Measurements from ENCODE around the gene TMEM39B.

The TMEM39B gene

GRCh38 chr1:32099426-32099825, 26.7 kb downstream of the TMEM39B start:
- Histone ChIP-seq H3K9me3 (ENCODE audit: control insufficient read depth, low read length) (no peaks in the 10 kb centered on the region), H3K27me3 (replicated peaks; ENCODE audit: control insufficient read depth, insufficient read depth, low read length) (no peaks in the 10 kb centered on the region), H3K36me3 (ENCODE audit: control insufficient read depth, insufficient read depth, low read length, severe bottlenecking) (peaks cover 27% of the 10 kb centered on the region), H3K4me3 (ENCODE audit: low read length) (no peak overlapping the region), H3K9ac (ENCODE audit: low read length) (no peak overlapping the region), H3K4me1 (ENCODE audit: control insufficient read depth, insufficient read depth, low read length) (peaks cover 11% of the 10 kb centered on the region)
- DNase-seq (ENCODE audit: low read depth) = no peak

DNA sequence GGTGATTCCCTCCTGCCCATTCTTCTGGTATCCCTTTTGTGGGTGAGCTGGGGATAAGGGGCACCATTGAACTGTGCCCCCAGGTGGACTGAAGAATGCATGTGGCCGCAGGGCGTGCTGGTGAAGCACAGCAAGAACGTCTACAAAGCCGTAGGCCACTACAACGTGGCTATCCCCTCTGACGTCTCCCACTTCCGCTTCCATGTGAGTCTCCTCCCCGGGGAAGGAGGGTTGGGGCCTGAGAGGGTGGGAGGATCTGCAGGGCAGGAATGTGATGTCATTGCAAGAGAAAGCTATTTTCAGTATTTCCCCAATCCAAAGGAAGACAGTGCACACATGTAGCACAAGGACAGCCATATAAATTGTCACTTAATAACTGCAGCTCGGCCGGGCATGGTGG, 27.6 kb downstream of the TMEM39B start:
- no peak overlapping the region for H3K4me3 ChIP-seq (ENCODE audit: low read length)
- H3K36me3 ChIP-seq (ENCODE audit: control insufficient read depth, insufficient read depth, low read length, severe bottlenecking) = peaks cover 18% of the 10 kb centered on the region
- no peaks in the 10 kb centered on the region for H3K27me3 ChIP-seq (replicated peaks; ENCODE audit: control insufficient read depth, insufficient read depth, low read length)
- H3K9ac ChIP-seq (ENCODE audit: low read length) = no peak overlapping the region
- peaks cover 11% of the 10 kb centered on the region for H3K4me1 ChIP-seq (ENCODE audit: control insufficient read depth, insufficient read depth, low read length)
- H3K9me3 ChIP-seq (ENCODE audit: control insufficient read depth, low read length) = no peaks in the 10 kb centered on the region
- DNase-seq (ENCODE audit: low read depth) = no peak

DNA sequence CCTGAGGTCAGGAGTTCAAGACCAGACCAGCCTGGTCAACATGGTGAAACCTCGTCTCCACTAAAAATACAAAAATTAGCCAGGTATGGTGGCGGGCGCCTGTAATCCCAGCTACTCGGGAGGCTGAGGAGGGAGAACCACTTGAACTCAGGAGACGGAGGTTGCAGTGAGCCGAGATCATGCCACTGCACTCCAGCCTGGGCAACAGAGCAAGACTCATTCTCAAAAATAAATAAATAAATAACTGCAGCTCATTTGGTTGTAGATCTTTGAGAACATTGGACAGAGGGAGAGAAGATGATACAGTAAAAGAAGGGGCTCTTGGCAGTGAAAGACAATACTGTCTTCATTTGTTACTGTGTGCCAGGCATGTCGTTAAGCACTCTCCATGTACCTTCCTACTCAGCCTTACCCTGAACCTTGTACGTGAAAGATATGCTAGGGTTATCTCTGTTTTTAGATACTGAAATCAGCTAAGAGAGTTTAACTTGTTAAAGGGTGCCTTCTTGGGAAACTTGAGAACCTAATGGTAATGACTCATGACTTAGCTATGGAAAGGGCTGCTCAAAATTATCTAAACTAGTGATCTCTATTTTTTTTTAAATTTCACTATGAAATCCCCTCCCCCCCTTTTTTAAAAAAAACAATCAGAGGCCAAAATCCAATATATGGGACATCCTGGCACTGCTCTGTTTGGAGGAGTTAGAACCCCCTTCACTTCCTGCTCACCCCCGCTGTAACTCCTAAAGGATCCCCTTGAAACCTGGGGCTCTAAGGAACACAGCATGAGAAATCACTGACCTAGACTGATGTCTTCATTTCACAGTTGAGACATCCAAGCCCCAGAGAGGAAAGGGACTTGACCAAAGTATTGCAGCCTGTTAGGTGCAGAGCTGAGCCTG, 28.3 kb downstream of the TMEM39B start:
- Histone ChIP-seq H3K9me3 (ENCODE audit: control insufficient read depth, low read length) (no peaks in the 10 kb centered on the region), H3K9ac (ENCODE audit: low read length) (no peak overlapping the region), H3K27me3 (replicated peaks; ENCODE audit: control insufficient read depth, insufficient read depth, low read length) (no peaks in the 10 kb centered on the region), H3K4me1 (ENCODE audit: control insufficient read depth, insufficient read depth, low read length) (peaks cover 11% of the 10 kb centered on the region), H3K4me3 (ENCODE audit: low read length) (peak overlapping the region; percentile 28), H3K36me3 (ENCODE audit: control insufficient read depth, insufficient read depth, low read length, severe bottlenecking) (peaks cover 11% of the 10 kb centered on the region)
- peak; percentile 77 for DNase-seq (ENCODE audit: low read depth)

- Histone ChIP-seq H3K27me3 (replicated peaks; ENCODE audit: control insufficient read depth, insufficient read depth, low read length) (no peaks in the 10 kb centered on the region), H3K9me3 (ENCODE audit: control insufficient read depth, low read length) (no peaks in the 10 kb centered on the region), H3K9ac (ENCODE audit: low read length) (no peak overlapping the region), H3K36me3 (ENCODE audit: control insufficient read depth, insufficient read depth, low read length, severe bottlenecking) (no peaks in the 10 kb centered on the region), H3K4me1 (ENCODE audit: control insufficient read depth, insufficient read depth, low read length) (peaks cover 11% of the 10 kb centered on the region), H3K4me3 (ENCODE audit: low read length) (no peak overlapping the region)
- no peak for DNase-seq (ENCODE audit: low read depth)
Measured at GRCh38 chr1:32104127-32104526, 31.4 kb downstream of the TMEM39B start.

DNA sequence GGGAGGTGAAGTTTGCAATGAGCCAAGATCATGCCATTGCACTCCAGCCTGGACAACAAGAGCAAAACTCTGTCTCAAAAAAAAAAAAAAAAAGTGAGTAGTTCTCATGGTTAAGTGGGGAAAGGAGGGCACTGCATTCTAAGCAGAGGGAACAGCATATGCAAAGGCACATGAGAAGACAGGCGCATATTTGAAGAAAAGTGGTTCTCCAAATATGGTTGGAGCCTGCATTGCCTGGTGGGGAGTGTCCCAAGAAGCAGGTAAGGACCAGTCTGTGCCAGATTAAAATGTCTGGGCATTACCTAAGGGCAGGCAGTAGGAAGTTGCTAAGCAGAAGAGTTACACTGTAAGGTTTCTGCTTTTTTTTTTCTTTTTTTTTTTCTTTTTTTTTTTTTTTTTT, 32.6 kb downstream of the TMEM39B start:
- H3K9ac ChIP-seq (ENCODE audit: low read length) = no peak overlapping the region
- H3K27me3 ChIP-seq (replicated peaks; ENCODE audit: control insufficient read depth, insufficient read depth, low read length) = no peaks in the 10 kb centered on the region
- H3K4me3 ChIP-seq (ENCODE audit: low read length) = no peak overlapping the region
- H3K4me1 ChIP-seq (ENCODE audit: control insufficient read depth, insufficient read depth, low read length) = peaks cover 20% of the 10 kb centered on the region
- H3K36me3 ChIP-seq (ENCODE audit: control insufficient read depth, insufficient read depth, low read length, severe bottlenecking) = no peaks in the 10 kb centered on the region
- H3K9me3 ChIP-seq (ENCODE audit: control insufficient read depth, low read length) = no peaks in the 10 kb centered on the region
- DNase-seq (ENCODE audit: low read depth) = no peak

DNA sequence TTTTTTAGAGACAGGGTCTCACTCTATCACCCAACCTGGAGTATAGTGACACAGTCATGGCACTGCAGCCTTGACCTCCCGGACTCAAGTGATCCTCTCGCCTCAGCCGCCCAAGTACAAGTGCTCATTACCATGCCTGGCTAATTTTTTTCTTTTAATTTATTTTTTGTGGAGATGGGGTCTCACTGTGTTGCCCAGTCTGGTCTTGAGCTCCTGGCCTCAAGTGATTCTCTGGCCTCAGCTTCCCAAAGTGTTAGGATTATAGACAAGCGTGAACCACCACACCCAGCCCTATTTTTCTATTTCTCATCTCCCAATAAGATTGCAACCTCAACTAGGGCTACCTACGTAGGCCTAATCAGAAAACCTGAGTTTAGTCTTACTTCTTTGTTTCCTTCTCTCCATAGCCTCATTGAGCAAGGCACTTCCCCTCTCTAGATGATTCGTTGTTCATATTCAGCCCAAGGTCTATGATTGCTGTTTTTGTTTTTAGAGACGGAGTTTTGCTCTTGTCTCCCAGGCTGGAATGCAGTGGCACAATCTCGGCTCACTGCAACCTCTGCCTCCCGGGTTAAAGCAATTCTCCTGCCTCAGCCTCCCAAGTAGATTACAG, 34.0 kb downstream of the TMEM39B start:
- H3K9me3 ChIP-seq (ENCODE audit: control insufficient read depth, low read length) = no peaks in the 10 kb centered on the region
- H3K36me3 ChIP-seq (ENCODE audit: control insufficient read depth, insufficient read depth, low read length, severe bottlenecking) = no peaks in the 10 kb centered on the region
- H3K4me3 ChIP-seq (ENCODE audit: low read length) = peak overlapping the region; percentile 88
- H3K9ac ChIP-seq (ENCODE audit: low read length) = no peak overlapping the region
- H3K27me3 ChIP-seq (replicated peaks; ENCODE audit: control insufficient read depth, insufficient read depth, low read length) = no peaks in the 10 kb centered on the region
- peaks cover 23% of the 10 kb centered on the region for H3K4me1 ChIP-seq (ENCODE audit: control insufficient read depth, insufficient read depth, low read length)
- DNase-seq (ENCODE audit: low read depth) = no peak

DNA sequence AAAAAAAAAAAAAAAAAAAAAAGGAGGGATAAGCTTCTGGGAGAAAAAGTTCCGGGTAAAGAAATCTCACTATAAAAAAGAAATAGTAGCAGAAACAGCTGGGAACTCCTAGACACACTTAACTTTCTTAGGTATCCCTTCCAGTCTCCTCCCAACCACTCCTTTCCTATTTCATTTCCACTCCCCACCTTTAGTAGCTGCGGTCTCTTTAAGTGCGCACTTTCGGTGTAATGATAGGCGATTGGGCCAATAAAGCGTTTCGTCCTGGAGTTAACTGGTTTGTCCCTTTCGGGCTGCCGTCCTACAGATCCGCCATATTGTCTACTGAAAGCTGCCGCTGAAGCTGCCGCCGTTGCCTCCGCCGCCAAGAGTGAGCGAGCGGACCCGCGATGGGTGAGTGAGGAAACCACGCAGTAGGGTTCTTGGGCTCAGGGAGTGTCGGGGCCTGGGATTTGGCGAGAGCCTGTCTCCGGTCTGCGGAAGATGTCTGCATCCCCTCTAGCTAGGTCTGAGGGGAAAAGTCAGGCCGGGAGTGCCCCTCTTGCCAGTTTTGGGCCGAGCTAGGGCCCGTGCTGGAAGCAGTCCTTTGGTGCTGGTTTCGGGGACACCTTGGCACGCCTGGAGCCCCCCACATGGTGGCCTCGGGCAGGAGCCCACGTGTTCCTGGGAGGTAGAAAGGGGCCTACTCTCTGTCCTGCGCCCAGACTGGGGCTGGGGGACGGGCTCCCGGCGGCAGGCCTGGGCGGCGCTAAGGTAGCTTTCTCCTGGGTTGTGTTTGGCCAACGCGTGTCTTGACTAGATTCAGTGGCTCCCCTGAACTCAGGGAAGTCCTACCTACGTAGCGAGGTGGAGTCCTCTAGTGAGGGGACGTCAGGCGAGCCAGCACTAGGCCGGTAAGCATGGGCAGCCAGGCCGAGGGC, 35.3 kb downstream of the TMEM39B start, which contains the start of gene KPNA6:
TSS of gene KPNA6 (plus strand) at position 315 of the 920 bp plus-strand sequence. CDS start at position 390, 75 bp downstream.
- DNase-seq (ENCODE audit: low read depth) = peak; percentile 97

GRCh38 chr1:32111040-32111623, 38.4 kb downstream of the TMEM39B start:
- Histone ChIP-seq H3K9ac (ENCODE audit: low read length) (no peak overlapping the region), H3K9me3 (ENCODE audit: control insufficient read depth, low read length) (no peaks in the 10 kb centered on the region), H3K36me3 (ENCODE audit: control insufficient read depth, insufficient read depth, low read length, severe bottlenecking) (no peaks in the 10 kb centered on the region), H3K4me3 (ENCODE audit: low read length) (no peak overlapping the region), H3K4me1 (ENCODE audit: control insufficient read depth, insufficient read depth, low read length) (peaks cover 34% of the 10 kb centered on the region), H3K27me3 (replicated peaks; ENCODE audit: control insufficient read depth, insufficient read depth, low read length) (no peaks in the 10 kb centered on the region)
- no peak for DNase-seq (ENCODE audit: low read depth)

More for the DNA sequence above, 35.3 kb downstream of the TMEM39B start, which contains the start of gene KPNA6:
- Histone ChIP-seq H3K9ac (ENCODE audit: low read length) (peak within 1 kb of the TSS; percentile 93), H3K9me3 (ENCODE audit: control insufficient read depth, low read length) (no peaks in the 10 kb centered on the region), H3K36me3 (ENCODE audit: control insufficient read depth, insufficient read depth, low read length, severe bottlenecking) (no peaks in the 10 kb centered on the region), H3K4me1 (ENCODE audit: control insufficient read depth, insufficient read depth, low read length) (peaks cover 25% of the 10 kb centered on the region), H3K27me3 (replicated peaks; ENCODE audit: control insufficient read depth, insufficient read depth, low read length) (no peaks in the 10 kb centered on the region), H3K4me3 (ENCODE audit: low read length) (peak within 1 kb of the TSS; percentile 88)

- Histone ChIP-seq H3K4me3 (ENCODE audit: low read length) (no peak overlapping the region), H3K4me1 (ENCODE audit: control insufficient read depth, insufficient read depth, low read length) (peaks cover 40% of the 10 kb centered on the region), H3K9me3 (ENCODE audit: control insufficient read depth, low read length) (no peaks in the 10 kb centered on the region)
Measured at GRCh38 chr1:32111789-32112188, 39.0 kb downstream of the TMEM39B start.

DNA sequence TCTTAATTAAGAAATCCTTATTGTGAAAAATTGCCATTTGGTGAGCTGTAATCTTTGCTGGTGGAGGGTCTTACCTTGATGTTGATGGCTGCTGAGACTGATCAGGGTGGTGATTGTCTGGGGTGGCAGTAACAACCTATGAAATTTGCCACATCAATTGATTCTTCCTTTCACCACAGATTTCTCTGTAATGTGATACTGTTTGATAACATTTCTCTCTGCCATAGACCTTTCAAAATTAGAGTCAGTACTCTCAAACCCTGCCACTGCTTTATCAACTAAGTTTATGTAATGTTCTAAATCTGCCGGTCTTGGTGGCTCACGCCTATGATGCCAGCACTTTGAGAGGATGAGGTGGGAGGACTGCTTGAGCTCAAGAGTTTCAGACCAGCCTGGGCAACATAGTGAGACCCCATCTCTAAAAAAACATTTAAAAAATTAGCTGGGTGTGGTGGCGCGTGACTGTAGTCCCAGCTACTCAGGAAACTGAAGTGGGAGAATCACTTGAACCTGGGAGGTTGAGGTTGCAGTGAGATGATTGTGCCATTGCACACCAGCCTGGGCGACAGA, 40.2 kb downstream of the TMEM39B start:
- H3K27me3 ChIP-seq (replicated peaks; ENCODE audit: control insufficient read depth, insufficient read depth, low read length) = no peaks in the 10 kb centered on the region
- H3K9ac ChIP-seq (ENCODE audit: low read length) = no peak overlapping the region
- H3K36me3 ChIP-seq (ENCODE audit: control insufficient read depth, insufficient read depth, low read length, severe bottlenecking) = no peaks in the 10 kb centered on the region
- no peak for DNase-seq (ENCODE audit: low read depth)
- no peaks in the 10 kb centered on the region for H3K9me3 ChIP-seq (ENCODE audit: control insufficient read depth, low read length)
- H3K4me1 ChIP-seq (ENCODE audit: control insufficient read depth, insufficient read depth, low read length) = peaks cover 43% of the 10 kb centered on the region
- no peak overlapping the region for H3K4me3 ChIP-seq (ENCODE audit: low read length)

More at GRCh38 chr1:32111789-32112188, 39.0 kb downstream of the TMEM39B start:
- H3K27me3 ChIP-seq (replicated peaks; ENCODE audit: control insufficient read depth, insufficient read depth, low read length) = no peaks in the 10 kb centered on the region
- no peak overlapping the region for H3K9ac ChIP-seq (ENCODE audit: low read length)
- no peaks in the 10 kb centered on the region for H3K36me3 ChIP-seq (ENCODE audit: control insufficient read depth, insufficient read depth, low read length, severe bottlenecking)
- no peak for DNase-seq (ENCODE audit: low read depth)
